ENCODE data around the gene CTDSP2.

Gene CTDSP2

GRCh38 chr12:57869927-57870318 lies 23.4 kb upstream of the CTDSP2 start:
- no peak overlapping the region for H3K9ac ChIP-seq (ENCODE audit: low read length)
- no peak overlapping the region for H3K4me3 ChIP-seq (ENCODE audit: insufficient read depth, low read length, poor library complexity, severe bottlenecking)
- no peaks in the 10 kb centered on the region for H4K20me1 ChIP-seq (ENCODE audit: low read depth, low read length)
- no peak overlapping the region for H3K4me2 ChIP-seq (ENCODE audit: low read depth, low read length, poor library complexity, severe bottlenecking)
- H3K79me2 ChIP-seq (ENCODE audit: insufficient read depth, low read length): no peaks in the 10 kb centered on the region
- TF ChIP-seq EZH2phosphoT487 (conservative IDR thresholded peaks at IDR 0.05; ENCODE audit: low read length) (no peak), CTCF (IDR thresholded peaks at IDR 0.05; ENCODE audit: insufficient read depth, low read length, poor library complexity, severe bottlenecking) (no peak)
- H3K27me3 ChIP-seq (ENCODE audit: low read length): no peaks in the 10 kb centered on the region
- no peaks in the 10 kb centered on the region for H3F3A ChIP-seq (ENCODE audit: insufficient read depth)
- H2AFZ ChIP-seq (ENCODE audit: low read depth, low read length, severe bottlenecking): no peak overlapping the region
- no peaks in the 10 kb centered on the region for H3K36me3 ChIP-seq (ENCODE audit: low read length)
- H3K9me2 ChIP-seq (replicated peaks; ENCODE audit: insufficient read depth, low read length): no peaks in the 10 kb centered on the region
- no peak overlapping the region for H3K27ac ChIP-seq (ENCODE audit: low read depth, low read length)
- H3K9me3 ChIP-seq (ENCODE audit: insufficient read depth, low read length): no peaks in the 10 kb centered on the region

GRCh38 chr12:57869298-57869926 lies 22.9 kb upstream of the CTDSP2 start:
- Histone ChIP-seq H3K4me3 (ENCODE audit: insufficient read depth, low read length, poor library complexity, severe bottlenecking) (no peak overlapping the region), H3K4me2 (ENCODE audit: low read depth, low read length, poor library complexity, severe bottlenecking) (no peak overlapping the region), H3K79me2 (ENCODE audit: insufficient read depth, low read length) (no peaks in the 10 kb centered on the region), H3K9me3 (ENCODE audit: insufficient read depth, low read length) (no peaks in the 10 kb centered on the region), H4K20me1 (ENCODE audit: low read depth, low read length) (no peaks in the 10 kb centered on the region), H3K36me3 (ENCODE audit: low read length) (no peaks in the 10 kb centered on the region), H3K27me3 (ENCODE audit: low read length) (no peaks in the 10 kb centered on the region), H2AFZ (ENCODE audit: low read depth, low read length, severe bottlenecking) (no peak overlapping the region), H3K9ac (ENCODE audit: low read length) (no peak overlapping the region), H3K9me2 (replicated peaks; ENCODE audit: insufficient read depth, low read length) (no peaks in the 10 kb centered on the region), H3K27ac (ENCODE audit: low read depth, low read length) (no peak overlapping the region), H3F3A (ENCODE audit: insufficient read depth) (no peaks in the 10 kb centered on the region)
- TF ChIP-seq EZH2phosphoT487 (conservative IDR thresholded peaks at IDR 0.05; ENCODE audit: low read length): no peak
- TF ChIP-seq CTCF (IDR thresholded peaks at IDR 0.05; ENCODE audit: insufficient read depth, low read length, poor library complexity, severe bottlenecking): no peak

- Histone ChIP-seq H3K4me3 (ENCODE audit: insufficient read depth, low read length, poor library complexity, severe bottlenecking) (no peak overlapping the region), H3F3A (ENCODE audit: insufficient read depth) (no peaks in the 10 kb centered on the region), H3K27me3 (ENCODE audit: low read length) (no peaks in the 10 kb centered on the region), H3K36me3 (ENCODE audit: low read length) (no peaks in the 10 kb centered on the region), H3K9me2 (replicated peaks; ENCODE audit: insufficient read depth, low read length) (no peaks in the 10 kb centered on the region), H4K20me1 (ENCODE audit: low read depth, low read length) (no peaks in the 10 kb centered on the region), H3K79me2 (ENCODE audit: insufficient read depth, low read length) (no peaks in the 10 kb centered on the region), H2AFZ (ENCODE audit: low read depth, low read length, severe bottlenecking) (no peak overlapping the region), H3K27ac (ENCODE audit: low read depth, low read length) (no peak overlapping the region), H3K4me2 (ENCODE audit: low read depth, low read length, poor library complexity, severe bottlenecking) (no peak overlapping the region), H3K9me3 (ENCODE audit: insufficient read depth, low read length) (no peaks in the 10 kb centered on the region), H3K9ac (ENCODE audit: low read length) (no peak overlapping the region)
- TF ChIP-seq EZH2phosphoT487 (conservative IDR thresholded peaks at IDR 0.05; ENCODE audit: low read length): no peak
- TF ChIP-seq CTCF (IDR thresholded peaks at IDR 0.05; ENCODE audit: insufficient read depth, low read length, poor library complexity, severe bottlenecking): no peak
These were observed 22.3 kb upstream of the CTDSP2 start for GRCh38 chr12:57868851-57869268.

Data from SU-DHL-6 (cell line).